IMR-90 (cell line): ENCODE data around the gene LBH. TPM values are rescaled to one million over a fixed set of nuclear protein-coding genes. Genes with fewer than 3 reads are reported as not detected.

Experiments
- ATAC-seq: fragments of 200-7000 bp; cut with Tn5 transposase; 2 replicates; pipeline ENCODE4 v1.9.1; 2020; ENCODE audit warnings: low read depth, mild to moderate bottlenecking, moderate library complexity
- BruUV-seq: library from RNA; stranded (reverse); fragments of 400-500 nt; replicated peaks from 2 replicates; lab custom pipeline; 2021; lab: Mats Ljungman, UMichigan
- CTCF ChIA-PET: fragments of 300-600 bp; formaldehyde crosslinking; extraction: SDS; loops from one replicate; lab custom pipeline; 2021; ENCODE audit warnings: antibody characterized with exemption; lab: Yijun Ruan, JAX
- POLR2A ChIA-PET: fragments of 300-600 bp; sonication (Branson Sonifier 250); formaldehyde crosslinking; loops from one replicate; lab custom pipeline; 2022; ENCODE audit warnings: antibody characterized with exemption; ENCODE audit not compliant: unreplicated experiment; lab: Charles Lee
- DNase-seq: peaks from one replicate; pipeline ENCODE4 v3.0.0; 2013
- H2AFZ ChIP-seq: replicated peaks from 2 replicates; pipeline ENCODE3; 2013; ENCODE audit warnings: low read length, mild to moderate bottlenecking; ENCODE audit not compliant: poor library complexity
- H2AK5ac ChIP-seq: 2 replicates; pipeline ENCODE4 v1.6.1; 2013; ENCODE audit warnings: low read depth, low read length, inconsistent platforms
- H2AK9ac ChIP-seq: replicated peaks from 2 replicates; pipeline ENCODE3; 2013; ENCODE audit warnings: mild to moderate bottlenecking, low read depth, low read length, moderate library complexity; ENCODE audit not compliant: poor library complexity
- H2BK120ac ChIP-seq: 2 replicates; pipeline ENCODE4 v1.6.1; 2013; ENCODE audit warnings: low read depth, low read length, inconsistent platforms
- H2BK15ac ChIP-seq: 3 replicates; pipeline ENCODE4 v1.6.1; 2013; ENCODE audit warnings: low read depth, low read length, inconsistent platforms
- H2BK20ac ChIP-seq: 2 replicates; pipeline ENCODE4 v1.6.1; 2013; ENCODE audit warnings: low read depth, mild to moderate bottlenecking, inconsistent platforms, low read length, moderate library complexity
- H2BK5ac ChIP-seq: 2 replicates; pipeline ENCODE4 v1.6.1; 2013; ENCODE audit warnings: mild to moderate bottlenecking, low read depth, low read length, inconsistent platforms; ENCODE audit not compliant: poor library complexity, severe bottlenecking
- H3K14ac ChIP-seq: replicated peaks from 2 replicates; pipeline ENCODE4 v1.6.1; 2013; ENCODE audit warnings: low read depth, low read length, inconsistent platforms
- H3K18ac ChIP-seq: 2 replicates; pipeline ENCODE4 v1.6.1; 2013; ENCODE audit warnings: low read depth, low read length, control low read depth
- H3K23ac ChIP-seq: 2 replicates; pipeline ENCODE4 v1.6.1; 2013; ENCODE audit warnings: low read depth, low read length, inconsistent platforms
- H3K27ac ChIP-seq: 2 replicates; pipeline ENCODE4 v1.5.1; 2013; ENCODE audit warnings: mild to moderate bottlenecking, control low read depth, low read length; ENCODE audit not compliant: insufficient read depth
- H3K27me3 ChIP-seq: 2 replicates; pipeline ENCODE4 v1.6.1; 2013; ENCODE audit warnings: low read length; ENCODE audit not compliant: control insufficient read depth, insufficient read depth
- H3K36me3 ChIP-seq: 2 replicates; pipeline ENCODE4 v1.6.1; 2013; ENCODE audit warnings: low read length, mixed read lengths; ENCODE audit not compliant: control insufficient read depth, insufficient read depth
- H3K4ac ChIP-seq: 2 replicates; pipeline ENCODE4 v1.6.1; 2013; ENCODE audit warnings: low read depth, low read length, inconsistent platforms
- H3K4me1 ChIP-seq: 2 replicates; pipeline ENCODE4 v1.6.1; 2013; ENCODE audit warnings: low read length, mixed read lengths; ENCODE audit not compliant: control insufficient read depth, insufficient read depth
- H3K4me2 ChIP-seq: 2 replicates; pipeline ENCODE4 v1.6.1; 2013; ENCODE audit warnings: low read depth, mild to moderate bottlenecking, control low read depth, low read length, moderate library complexity
- H3K4me3 ChIP-seq: 2 replicates; pipeline ENCODE4 v1.5.1; 2013; ENCODE audit warnings: low read depth, mild to moderate bottlenecking, control low read depth, low read length, moderate library complexity; ENCODE audit not compliant: insufficient read depth
- H3K56ac ChIP-seq: 2 replicates; pipeline ENCODE4 v1.6.1; 2013; ENCODE audit warnings: low read length, inconsistent platforms; ENCODE audit not compliant: insufficient read depth; ENCODE audit errors: extremely low read depth
- H3K79me1 ChIP-seq, 2 experiments: 2 replicates each; pipeline ENCODE4 v1.6.1; 2013; ENCODE audit warnings: low read length in 2 of 2, inconsistent platforms in 1 of 2, low read depth in 1 of 2
- H3K9ac ChIP-seq: 2 replicates; pipeline ENCODE4 v1.6.1; 2013; ENCODE audit warnings: low read depth, low read length, control low read depth
- H3K9me1 ChIP-seq: 2 replicates; pipeline ENCODE4 v1.6.1; 2013; ENCODE audit warnings: low read length, inconsistent platforms; ENCODE audit not compliant: insufficient read depth
- H3K9me3 ChIP-seq: 2 replicates; pipeline ENCODE4 v1.6.1; 2013; ENCODE audit warnings: low read length; ENCODE audit not compliant: control insufficient read depth, insufficient read depth
- H4K20me1 ChIP-seq: 2 replicates; pipeline ENCODE4 v1.6.1; 2013; ENCODE audit warnings: low read length, inconsistent platforms; ENCODE audit not compliant: insufficient read depth
- H4K5ac ChIP-seq: 2 replicates; pipeline ENCODE4 v1.6.1; 2013; ENCODE audit warnings: mild to moderate bottlenecking, low read depth, low read length, control low read depth
- H4K8ac ChIP-seq, 2 experiments: 2 replicates each; pipeline ENCODE4 v1.6.1; 2013; ENCODE audit warnings: low read depth in 2 of 2, low read length in 2 of 2, control low read depth in 1 of 2, inconsistent platforms in 1 of 2
- H4K91ac ChIP-seq: 2 replicates; pipeline ENCODE4 v1.6.1; 2013; ENCODE audit warnings: low read depth, low read length, inconsistent platforms; ENCODE audit not compliant: insufficient read depth
- BHLHE40 ChIP-seq: fragments of 150-350 bp; IDR thresholded peaks from 2 replicates; pipeline ENCODE4 v1.6.1; 2016; ENCODE audit warnings: mild to moderate bottlenecking, low read depth, low read length
- CEBPB ChIP-seq: IDR thresholded peaks from 2 replicates; pipeline ENCODE4 v1.6.1; 2012; ENCODE audit warnings: low read depth, low read length, improper control_type of control experiment
- CHD1 ChIP-seq: IDR thresholded peaks from 2 replicates; pipeline ENCODE4 v1.6.1; 2012; ENCODE audit warnings: low read depth, low read length, improper control_type of control experiment
- CTCF ChIP-seq: conservative IDR thresholded peaks from 2 replicates; pipeline ENCODE4 v1.5.1; 2012; ENCODE audit warnings: mild to moderate bottlenecking, low read depth, low read length, improper control_type of control experiment
- ELK1 ChIP-seq: fragments of 150-350 bp; IDR thresholded peaks from 2 replicates; pipeline ENCODE4 v1.6.1; 2016; ENCODE audit warnings: low read depth, mild to moderate bottlenecking, low read length, moderate library complexity, borderline replicate concordance
- FOS ChIP-seq: fragments of 150-350 bp; IDR thresholded peaks from 2 replicates; pipeline ENCODE4 v1.6.1; 2016; ENCODE audit warnings: low read depth, low read length
- MAFK ChIP-seq: IDR thresholded peaks from 2 replicates; pipeline ENCODE4 v1.6.1; 2012; ENCODE audit warnings: low read depth, low read length, improper control_type of control experiment
- MAZ ChIP-seq: IDR thresholded peaks from 2 replicates; pipeline ENCODE4 v1.6.1; 2012; ENCODE audit warnings: low read depth, mild to moderate bottlenecking, low read length, improper control_type of control experiment, moderate library complexity, borderline replicate concordance
- MXI1 ChIP-seq: IDR thresholded peaks from 2 replicates; pipeline ENCODE4 v1.6.1; 2012; ENCODE audit warnings: low read depth, mild to moderate bottlenecking, low read length, moderate library complexity, borderline replicate concordance
- NFE2L2 ChIP-seq: fragments of 150-350 bp; IDR thresholded peaks from 2 replicates; pipeline ENCODE4 v1.6.1; 2016; ENCODE audit warnings: low read depth, mild to moderate bottlenecking, low read length
- POLR2A ChIP-seq: IDR thresholded peaks from 2 replicates; pipeline ENCODE4 v1.6.1; 2012; ENCODE audit warnings: mild to moderate bottlenecking, low read depth, low read length
- RAD21 ChIP-seq: IDR thresholded peaks from 2 replicates; pipeline ENCODE4 v1.6.1; 2012; ENCODE audit warnings: low read length, improper control_type of control experiment
- RCOR1 ChIP-seq: IDR thresholded peaks from 2 replicates; pipeline ENCODE4 v1.6.1; 2012; ENCODE audit warnings: mild to moderate bottlenecking, low read length, improper control_type of control experiment; ENCODE audit not compliant: insufficient replicate concordance
- RFX5 ChIP-seq: IDR thresholded peaks from 2 replicates; pipeline ENCODE4 v1.8.0; 2012; ENCODE audit warnings: low read depth, mild to moderate bottlenecking, low read length, moderate library complexity
- SMC3 ChIP-seq: fragments of 150-350 bp; IDR thresholded peaks from 2 replicates; pipeline ENCODE4 v1.6.1; 2016; ENCODE audit warnings: low read depth, mild to moderate bottlenecking, antibody characterized with exemption, low read length, moderate library complexity
- WGBS, 2 experiments: methylation state at CpG; one replicate each; pipeline versions ENCODE4 v1.1.5 to v1.1.7; 2013; ENCODE audit warnings: missing lambda C conversion rate in 2 of 2; ENCODE audit not compliant: insufficient read length in 1 of 2; ENCODE audit errors: extremely low coverage in 2 of 2; 5-methylcytosine and 5-hydroxymethylcytosine counted together
- dilution Hi-C: fragments of 300-500 bp; cut with HindIII; formaldehyde crosslinking; loops from one replicate; pipeline ENCODE4 v1.14.3; 2018; ENCODE audit warnings: low sequenced_read_pairs; ENCODE audit not compliant: unreplicated experiment
- in situ Hi-C: fragments of 300-500 bp; cut with MboI; formaldehyde crosslinking; loops from 3 replicates; pipeline ENCODE4 v1.14.3; 2019; ENCODE audit warnings: low sequenced_read_pairs, inconsistent platforms, mixed read lengths
- intact Hi-C: fragments of 100-400 bp; cut with micrococcal nuclease; formaldehyde crosslinking; loops from 2 replicates; pipeline ENCODE4 v1.10.0; 2022
- polyA plus RNA-seq, 3 experiments: library from polyadenylated mRNA; depleted of rRNA; stranded (reverse); fragments of >200 nt; gene quantifications; 2 replicates each; pipeline ENCODE4 v1.2.3, GENCODE V29; 2012; ENCODE audit warnings: low replicate concordance in 1 of 3
- total RNA-seq: library from RNA; depleted of rRNA; stranded (reverse); fragments of >200 nt; gene quantifications from 2 replicates; pipeline ENCODE4 v1.2.3, GENCODE V29; 2012
- TF ChIP-seq, protein P1 (sequence below): fragments of 150-350 bp; IDR thresholded peaks from 2 replicates; pipeline ENCODE4 v1.6.1; 2017; ENCODE audit warnings: mild to moderate bottlenecking, antibody characterized with exemption, low read length, low read depth

Gene LBH
- total and polyA plus RNA-seq, 2 of the 4 experiments (the other 2 are of a cell fraction), result 158 to 202 TPM

DNA sequence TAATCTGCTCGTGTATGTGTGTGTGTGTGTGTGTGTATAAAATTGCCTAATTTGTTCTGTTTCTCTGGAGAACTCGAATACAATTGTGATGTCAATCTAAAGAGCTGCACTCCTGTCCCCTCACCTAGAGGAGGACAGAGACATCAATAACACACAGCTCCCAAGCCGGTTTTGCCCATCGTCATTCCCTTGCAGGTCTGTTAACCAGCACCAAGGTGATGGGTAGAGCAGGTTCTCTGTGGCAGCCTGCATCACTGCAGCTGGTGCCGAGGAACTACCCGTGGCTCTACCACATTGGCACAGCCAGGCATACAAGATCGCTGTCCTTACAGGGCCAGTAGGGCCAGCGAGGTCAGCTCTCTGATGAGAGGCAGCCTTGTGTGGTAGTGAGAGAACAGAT is 41.0 kb downstream of the LBH start:
- Histone ChIP-seq H3K36me3 (no peaks in the 10 kb centered on the region), H2AK5ac (peak overlapping the region; percentile 99), H3K79me1 (peaks cover 6 to 20% of the 10 kb centered on the region in 2 experiments; a peak in 3 of 4 replicates), H3K27me3 (no peaks in the 10 kb centered on the region), H3K9me1 (peaks cover 21% of the 10 kb centered on the region), H2BK20ac (peak overlapping the region; percentile 95), H2BK120ac (peak overlapping the region; percentile 96), H3K4me3 (no peak overlapping the region), H2AK9ac (no peak overlapping the region), H3K56ac (no peak overlapping the region; the same call in 1 of the 2 replicates), H3K4me1 (peaks cover 30% of the 10 kb centered on the region), H3K14ac (peak overlapping the region; percentile 87), H3K9me3 (no peaks in the 10 kb centered on the region), H3K4me2 (no peak overlapping the region), H4K91ac (peak overlapping the region; percentile 95), H2BK5ac (peak overlapping the region; percentile 90), H4K8ac (peak overlapping the region; percentile 69 to 78), H2BK15ac (peak overlapping the region; percentile 60), H4K20me1 (no peaks in the 10 kb centered on the region), H3K9ac (no peak overlapping the region), H2AFZ (no peak overlapping the region), H3K18ac (peak overlapping the region; percentile 97), H3K27ac (peak overlapping the region; percentile 51), H3K4ac (peak overlapping the region; percentile 91), H4K5ac (peak overlapping the region; percentile 90), H3K23ac (peak overlapping the region; percentile 93)
- no peak for ATAC-seq
- TF ChIP-seq RFX5 (no peak), CEBPB (no peak), FOS (no peak), BHLHE40 (no peak), POLR2A (no peak), RAD21 (no peak), MXI1 (no peak), NFE2L2 (no peak), ELK1 (no peak), CHD1 (no peak), MAZ (no peak), RCOR1 (no peak), CTCF (no peak), SMC3 (no peak), MAFK (no peak)
- TF ChIP-seq, protein P1, sequence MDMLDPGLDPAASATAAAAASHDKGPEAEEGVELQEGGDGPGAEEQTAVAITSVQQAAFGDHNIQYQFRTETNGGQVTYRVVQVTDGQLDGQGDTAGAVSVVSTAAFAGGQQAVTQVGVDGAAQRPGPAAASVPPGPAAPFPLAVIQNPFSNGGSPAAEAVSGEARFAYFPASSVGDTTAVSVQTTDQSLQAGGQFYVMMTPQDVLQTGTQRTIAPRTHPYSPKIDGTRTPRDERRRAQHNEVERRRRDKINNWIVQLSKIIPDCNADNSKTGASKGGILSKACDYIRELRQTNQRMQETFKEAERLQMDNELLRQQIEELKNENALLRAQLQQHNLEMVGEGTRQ, result no peak
- in situ Hi-C loops, result no loop called here
- DNase-seq, result no peak
- dilution Hi-C loops, result no loop called here
- CTCF ChIA-PET, result interaction anchor here (1.4 kb wide), 1 partner anchor 435 kb away, joined by 3 read pairs; no protein-coding TSS in a partner anchor
- WGBS, 2 experiments, result 80% methylated on average over 1 of the region's 8 CpGs; no CpG with 5 or more reads in 1 of the 2 experiments
- no TSS peak for BruUV-seq
- POLR2A ChIA-PET, result interaction anchor here (0.6 to 1.6 kb wide), 2 partner anchors 40 to 394 kb away, joined by 3 to 6 read pairs; no protein-coding TSS in a partner anchor
- intact Hi-C loops, result no loop called here
